GM23248 (cell line): ENCODE results near the gene PSMC5.

Experiments
- EZH2 ChIP-seq: fragments of 200-600 bp; sonication (generic); IDR thresholded peaks from 2 replicates; pipeline ENCODE4 v1.6.1; 2018; ENCODE audit warnings: antibody characterized with exemption, mild to moderate bottlenecking; ENCODE audit not compliant: insufficient read depth, poor library complexity, severe bottlenecking
- EZH2phosphoT487 ChIP-seq: fragments of 200-600 bp; sonication (generic); IDR thresholded peaks from 2 replicates; pipeline ENCODE4 v1.6.1; 2018; ENCODE audit warnings: antibody characterized with exemption, moderate library complexity, mild to moderate bottlenecking, low read depth; ENCODE audit not compliant: insufficient read depth

GRCh38 chr17:63831505-63831904 lies 4.3 kb downstream of the PSMC5 start:
- TF ChIP-seq EZH2 (no peak), EZH2phosphoT487 (no peak)
